Measurements from ENCODE around the gene PPBP.

Gene PPBP

GRCh38 chr4:73947239-73947985, 40.6 kb downstream of the PPBP start:
- no peak for DNase-seq

- DNase-seq = no peak
Measured at GRCh38 chr4:73945674-73946449, 42.1 kb downstream of the PPBP start.

- no peak for DNase-seq
Measured at GRCh38 chr4:73945140-73945539, 42.9 kb downstream of the PPBP start.

GRCh38 chr4:73944061-73944875, 43.7 kb downstream of the PPBP start:
- no peak for DNase-seq

- DNase-seq = no peak
Measured at GRCh38 chr4:73943555-73943954, 44.4 kb downstream of the PPBP start.

- DNase-seq = no peak
Measured at GRCh38 chr4:73936969-73937368, 51.0 kb downstream of the PPBP start.

Data from activated CD8-positive, alpha-beta memory T cell treated with anti-CD3 and anti-CD28 coated beads, Interleukin-2, amount 50 U/mL, for 48 hours (primary cell).